A204.1 (cell line): ENCODE results near the gene POLRMT.
"Not testable (repeated sequence)": the region's sequence is repeated elsewhere in the genome, so short reads cannot be mapped to it uniquely, and the experiment has no call there.

ENCODE experiments used
- FAIRE-seq: peaks from 2 replicates; lab custom pipeline; 2012; peaks lifted over from hg19 to GRCh38; lab: Jason Lieb, UNC

POLRMT gene

GRCh38 chr19:647566-648284 is 14.4 kb upstream of the POLRMT start:
- no peak for FAIRE-seq

GRCh38 chr19:646779-647565 is 13.6 kb upstream of the POLRMT start:
- no peak for FAIRE-seq

GRCh38 chr19:645912-646778 is 12.8 kb upstream of the POLRMT start:
- no peak for FAIRE-seq

DNA sequence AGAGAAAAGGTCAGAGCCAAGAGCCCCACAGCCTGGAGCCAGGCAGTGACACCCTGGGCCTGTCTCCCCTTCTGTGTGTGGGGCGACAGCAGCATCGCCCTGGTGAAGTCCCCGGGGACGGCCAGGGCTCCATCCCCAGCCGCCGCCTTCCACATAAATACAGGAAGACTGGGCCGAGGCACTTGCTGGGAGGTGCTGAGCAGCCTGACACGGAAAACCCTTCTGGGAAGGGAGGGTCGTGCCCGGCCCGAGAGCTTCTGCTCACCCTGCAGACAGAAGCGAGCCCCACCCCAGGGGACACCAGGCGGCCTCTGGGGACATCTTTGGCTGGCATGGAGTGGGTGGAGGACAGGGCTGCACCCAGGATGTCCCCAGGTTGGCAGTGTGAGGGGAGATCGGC is 11.5 kb upstream of the POLRMT start:
- no peak for FAIRE-seq

DNA sequence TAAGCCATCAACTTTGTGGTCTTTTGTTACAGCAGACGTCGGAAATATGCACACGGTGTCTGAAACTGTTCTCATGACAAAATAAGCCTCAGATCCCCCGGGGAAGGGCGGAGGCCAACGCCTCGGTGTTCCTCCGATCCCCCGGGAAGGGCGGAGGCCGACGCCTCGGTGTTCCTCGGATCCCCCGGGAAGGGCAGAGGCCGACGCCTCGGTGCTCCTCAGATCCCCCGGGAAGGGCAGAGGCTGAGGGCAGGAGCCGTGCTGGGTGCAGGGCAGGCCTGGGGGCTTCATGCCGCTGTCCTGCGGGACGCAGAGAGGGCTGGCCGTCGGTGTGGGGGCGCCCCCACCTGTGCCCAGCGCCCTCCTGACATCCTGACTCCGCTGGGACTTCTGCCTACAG is 11.0 kb upstream of the POLRMT start:
- no peak for FAIRE-seq

DNA sequence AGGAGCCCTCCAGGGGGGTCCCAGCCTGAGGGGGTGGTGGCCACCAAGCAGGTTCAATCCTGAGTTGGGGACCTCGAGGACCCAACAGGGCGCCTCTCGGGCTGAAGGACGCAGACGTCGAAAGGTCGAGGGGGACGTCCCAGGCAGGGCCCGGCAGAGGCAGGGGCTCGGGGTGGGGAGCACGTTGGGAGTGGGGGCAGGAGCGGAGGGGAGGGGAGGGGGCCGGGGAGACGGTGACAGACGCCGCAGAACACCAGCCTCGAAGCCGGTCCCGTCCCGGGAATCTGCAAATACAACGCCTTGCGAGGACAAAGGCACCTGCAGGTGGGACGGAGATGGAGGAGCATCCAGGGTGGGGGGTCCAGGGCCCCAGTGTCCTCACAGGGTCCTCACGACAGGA is 10.4 kb upstream of the POLRMT start:
- FAIRE-seq: no peak

DNA sequence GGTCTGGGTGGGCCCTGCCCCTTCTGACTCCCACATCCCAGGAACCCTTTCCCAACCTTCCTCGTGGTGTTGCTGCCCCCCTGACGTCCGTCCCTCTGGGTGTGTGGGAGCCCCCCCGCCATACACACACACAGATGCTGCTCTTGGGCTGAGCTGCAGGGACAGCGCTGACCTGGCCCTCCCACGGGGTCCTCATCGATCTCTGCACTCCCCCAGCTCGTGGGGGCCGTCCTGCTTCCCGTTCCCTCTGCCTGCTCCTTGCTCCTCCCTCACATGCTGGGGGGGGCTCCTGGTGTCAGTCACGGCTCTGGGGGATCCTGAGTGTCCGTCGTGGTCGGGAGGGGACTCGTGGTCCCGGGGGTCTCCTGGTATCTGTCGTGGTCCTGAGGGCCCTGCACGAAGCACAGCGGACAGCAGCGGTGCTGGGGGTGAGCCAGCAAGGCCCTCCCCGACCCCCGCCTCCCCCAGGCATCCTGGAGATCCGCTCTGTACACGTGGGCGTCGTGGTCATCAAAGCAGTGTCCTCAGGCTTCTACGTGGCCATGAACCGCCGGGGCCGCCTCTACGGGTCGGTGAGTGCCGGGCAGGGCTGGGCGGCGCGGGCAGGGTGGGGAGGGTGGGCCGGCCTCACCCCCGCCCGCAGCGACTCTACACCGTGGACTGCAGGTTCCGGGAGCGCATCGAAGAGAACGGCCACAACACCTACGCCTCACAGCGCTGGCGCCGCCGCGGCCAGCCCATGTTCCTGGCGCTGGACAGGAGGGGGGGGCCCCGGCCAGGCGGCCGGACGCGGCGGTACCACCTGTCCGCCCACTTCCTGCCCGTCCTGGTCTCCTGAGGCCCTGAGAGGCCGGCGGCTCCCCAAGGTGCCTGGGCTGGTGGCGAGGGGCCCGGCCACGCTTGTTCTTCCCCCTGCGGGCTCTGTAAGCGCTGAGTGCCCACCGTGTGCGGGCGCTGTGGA is 9.7 kb upstream of the POLRMT start:
- no peak for FAIRE-seq

GRCh38 chr19:641702-642101 is 8.4 kb upstream of the POLRMT start:
- no peak for FAIRE-seq

- FAIRE-seq: no peak
Measured at GRCh38 chr19:640606-641189, 7.4 kb upstream of the POLRMT start.

DNA sequence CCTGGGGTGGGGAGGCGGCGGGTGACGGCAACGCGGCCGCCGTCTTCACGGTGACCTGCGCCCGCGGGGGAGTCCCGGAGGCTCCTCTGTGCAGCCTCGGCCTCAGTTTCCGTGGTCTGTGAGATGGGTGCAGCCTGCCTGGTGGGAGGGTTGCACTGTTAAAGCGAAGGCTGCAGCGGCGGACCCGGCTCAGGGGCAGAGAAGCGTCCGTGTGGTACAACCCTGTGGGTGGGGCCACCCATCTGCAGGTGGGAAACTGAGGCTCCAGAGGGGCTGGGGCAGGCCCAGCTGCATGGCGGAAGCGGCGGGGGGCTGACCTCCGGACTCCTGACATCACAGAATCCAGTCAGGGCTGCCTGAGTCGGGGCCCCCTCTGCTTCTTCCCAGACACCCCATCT is 6.8 kb upstream of the POLRMT start:
- FAIRE-seq: no peak

DNA sequence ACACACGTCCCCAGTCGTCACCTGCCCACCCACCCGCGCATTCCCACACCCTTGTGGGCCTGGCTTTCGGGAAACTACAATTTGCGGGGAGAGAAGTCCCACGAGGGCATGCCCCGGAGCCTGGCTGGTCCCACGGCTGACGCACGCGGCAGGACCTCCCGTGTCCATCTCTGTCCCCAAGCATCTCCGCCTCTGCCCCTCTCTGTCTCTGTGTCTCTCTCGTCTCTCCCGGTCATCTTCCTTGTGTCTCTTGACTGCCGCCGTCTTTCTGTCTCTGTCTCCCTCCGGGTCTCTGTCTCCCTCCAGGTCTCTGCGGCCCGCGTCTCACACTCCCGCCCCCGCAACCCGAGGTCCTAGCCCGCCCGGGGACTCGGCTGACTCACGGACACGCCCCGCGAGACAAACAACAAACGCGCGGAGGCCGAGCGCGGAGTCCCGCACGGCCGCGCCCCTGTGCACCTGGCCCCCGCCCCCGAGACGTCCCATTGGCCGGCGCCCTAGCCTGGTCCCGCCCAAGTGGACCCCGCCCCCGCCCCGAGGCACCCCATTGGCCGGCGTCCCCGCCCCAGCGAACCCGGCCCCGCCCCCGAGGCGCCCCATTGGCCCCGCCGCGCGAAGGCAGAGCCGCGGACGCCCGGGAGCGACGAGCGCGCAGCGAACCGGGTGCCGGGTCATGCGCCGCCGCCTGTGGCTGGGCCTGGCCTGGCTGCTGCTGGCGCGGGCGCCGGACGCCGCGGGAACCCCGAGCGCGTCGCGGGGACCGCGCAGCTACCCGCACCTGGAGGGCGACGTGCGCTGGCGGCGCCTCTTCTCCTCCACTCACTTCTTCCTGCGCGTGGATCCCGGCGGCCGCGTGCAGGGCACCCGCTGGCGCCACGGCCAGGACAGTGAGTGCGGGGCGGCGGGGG is 6.2 kb upstream of the POLRMT start, which contains the start of gene FGF22:
TSS of gene FGF22 (plus strand) at position 627 of the 908 bp plus-strand sequence. CDS start at position 674, 47 bp downstream.
- no peak for FAIRE-seq

DNA sequence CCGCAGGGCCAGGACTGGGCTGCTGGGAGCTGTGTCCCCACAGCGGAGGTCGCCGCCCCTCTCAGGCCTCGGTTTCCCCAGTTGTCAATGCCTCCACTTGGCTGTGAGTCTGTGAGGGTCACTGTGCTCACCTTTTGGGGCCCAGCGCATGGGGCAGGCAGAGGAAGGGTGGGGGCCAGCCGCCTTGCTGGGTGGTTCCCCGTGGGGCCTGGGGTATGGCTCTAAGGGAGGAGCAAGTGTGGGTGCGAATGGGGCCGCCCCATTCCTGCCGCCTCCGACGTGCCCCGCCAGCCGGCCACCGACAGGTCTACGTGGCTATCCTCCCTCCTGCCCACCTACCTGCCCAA is 5.5 kb upstream of the POLRMT start:
- FAIRE-seq: no peak

DNA sequence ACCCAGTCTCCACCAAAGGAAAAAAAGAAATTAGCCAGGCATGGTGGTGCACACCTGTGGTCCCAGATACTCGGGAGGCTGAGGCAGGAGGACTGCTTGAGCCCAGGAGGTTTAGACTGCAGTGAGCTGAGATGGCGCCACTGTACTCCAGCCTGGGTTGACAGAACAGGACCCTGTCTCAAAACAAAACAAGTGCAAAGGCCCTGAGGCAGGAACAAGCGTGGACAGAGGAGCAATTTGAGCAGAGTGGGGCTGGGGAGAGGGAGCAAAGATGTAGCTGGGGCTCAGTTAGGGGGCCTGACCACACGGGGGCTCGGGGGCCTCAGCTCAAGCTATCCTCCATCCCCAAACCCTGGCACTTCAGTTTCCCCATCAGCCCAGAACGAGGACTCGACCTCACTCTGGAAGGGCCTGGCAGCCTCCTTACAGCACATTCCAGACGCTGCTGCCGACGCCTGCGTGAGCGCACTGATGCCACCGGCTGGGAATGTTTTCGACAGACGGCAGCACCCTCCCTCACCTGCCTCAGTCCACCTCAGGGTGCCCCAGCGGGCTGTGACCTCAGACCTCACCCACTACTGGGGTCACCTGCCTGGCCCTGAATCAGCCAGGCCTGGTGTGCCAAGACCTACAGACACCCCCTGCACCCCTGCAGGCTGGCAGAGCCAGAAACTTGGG is 1.8 kb upstream of the POLRMT start:
- no peak for FAIRE-seq

DNA sequence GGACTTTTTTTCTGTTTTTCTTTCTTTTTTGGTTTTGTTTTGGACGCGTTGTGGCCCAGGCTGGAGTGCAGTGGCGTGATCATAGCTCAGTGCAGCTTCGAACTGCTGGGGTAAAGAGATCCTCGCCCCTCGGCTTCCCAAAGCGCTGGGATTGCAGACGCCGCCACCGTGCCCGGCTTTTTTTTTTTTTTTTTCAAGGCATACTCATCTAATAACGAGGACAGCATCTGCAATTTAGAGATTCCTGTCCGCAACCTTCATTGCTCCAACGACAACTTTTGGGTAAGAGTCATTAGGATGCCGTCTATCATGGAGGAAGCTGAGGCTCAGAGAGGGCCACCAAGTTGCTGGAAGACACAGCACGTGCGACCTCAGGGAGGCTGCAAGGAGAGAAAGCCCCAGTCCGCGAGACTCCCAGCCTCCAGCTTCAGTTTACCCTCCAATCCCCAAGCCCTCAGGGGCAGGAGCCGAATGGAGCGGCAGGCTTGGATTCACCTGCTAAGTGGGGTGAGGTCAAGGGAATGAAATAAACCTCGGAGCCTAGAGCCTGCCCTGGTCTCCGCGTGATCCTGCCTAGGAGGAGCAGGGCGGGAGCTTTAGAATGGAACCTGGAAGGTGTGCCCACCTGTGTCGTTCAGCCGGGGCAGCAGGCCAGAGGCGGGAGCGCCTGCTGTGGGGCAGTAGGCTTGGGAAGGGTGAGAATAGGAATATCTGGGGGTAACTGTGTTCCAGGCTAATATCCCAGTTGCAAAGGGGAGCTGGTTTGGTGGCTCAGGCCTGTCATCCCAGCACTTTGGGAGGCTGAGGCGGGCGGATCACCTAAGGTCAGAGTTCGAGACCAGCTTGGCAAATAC is 676 bp upstream of the POLRMT start:
- no peak for FAIRE-seq

DNA sequence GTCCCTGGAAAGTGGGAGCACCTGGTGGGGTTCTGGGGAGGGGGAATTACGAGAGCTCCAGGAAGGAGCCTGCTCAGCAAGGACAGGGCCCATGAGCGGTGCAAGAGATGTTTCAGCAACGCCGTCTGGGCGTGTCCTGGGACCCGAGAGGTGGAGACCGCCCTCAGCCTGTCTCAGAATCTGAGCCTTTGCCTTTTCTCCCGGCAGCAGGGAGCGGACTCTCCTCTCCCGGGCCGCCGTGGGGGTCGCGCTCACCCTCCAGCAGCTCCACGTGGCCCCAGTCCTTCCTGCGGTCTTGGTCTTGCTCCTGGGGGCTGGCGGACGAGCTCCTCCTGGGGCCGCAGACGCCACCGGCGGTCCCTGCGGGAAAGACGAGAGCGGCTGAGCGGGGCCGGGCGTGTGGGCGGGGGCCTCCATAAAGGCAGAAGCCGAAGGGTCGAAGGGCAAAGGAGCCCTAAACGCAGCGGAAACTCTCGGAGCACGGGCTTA is 714 bp downstream of the POLRMT start:
- no peak for FAIRE-seq

DNA sequence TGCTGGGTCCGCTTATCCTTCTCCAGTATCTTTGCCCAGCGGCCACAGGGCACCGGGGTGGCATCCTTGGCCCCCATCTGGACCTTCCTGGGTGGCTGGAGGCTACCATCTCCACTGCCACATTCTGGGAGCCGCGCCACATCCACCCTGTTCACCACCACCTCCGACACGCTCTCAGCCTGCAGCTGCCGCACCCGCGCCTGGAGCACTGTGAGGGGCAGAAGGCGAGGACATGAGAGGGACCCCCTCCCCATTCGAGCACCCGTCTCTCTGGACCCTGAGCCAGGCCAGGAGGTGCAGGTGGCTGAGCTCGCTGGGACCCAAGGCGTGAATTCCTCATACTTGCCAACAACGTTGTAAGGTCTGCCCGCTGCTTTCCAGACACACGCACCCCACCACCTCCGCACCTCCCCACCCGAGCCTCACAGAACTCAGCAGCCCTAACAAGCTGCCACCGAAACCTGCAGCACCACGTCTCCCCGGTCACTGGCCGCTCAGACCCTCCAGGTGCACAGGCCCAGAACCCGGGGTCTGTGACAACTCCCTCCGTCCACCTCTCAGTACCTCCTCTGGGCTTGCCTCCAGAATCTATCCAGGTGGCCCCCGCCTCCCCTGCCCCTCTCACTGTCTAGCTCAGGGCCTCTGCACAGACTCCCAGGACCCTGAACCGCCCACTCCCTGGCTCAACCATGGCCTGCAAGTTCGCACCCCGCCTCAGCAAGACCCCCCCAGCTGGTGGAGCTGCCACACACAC is 3.2 kb downstream of the POLRMT start:
- no peak for FAIRE-seq

GRCh38 chr19:629515-629914 is 3.8 kb downstream of the POLRMT start:
- not testable (repeated sequence) for FAIRE-seq

DNA sequence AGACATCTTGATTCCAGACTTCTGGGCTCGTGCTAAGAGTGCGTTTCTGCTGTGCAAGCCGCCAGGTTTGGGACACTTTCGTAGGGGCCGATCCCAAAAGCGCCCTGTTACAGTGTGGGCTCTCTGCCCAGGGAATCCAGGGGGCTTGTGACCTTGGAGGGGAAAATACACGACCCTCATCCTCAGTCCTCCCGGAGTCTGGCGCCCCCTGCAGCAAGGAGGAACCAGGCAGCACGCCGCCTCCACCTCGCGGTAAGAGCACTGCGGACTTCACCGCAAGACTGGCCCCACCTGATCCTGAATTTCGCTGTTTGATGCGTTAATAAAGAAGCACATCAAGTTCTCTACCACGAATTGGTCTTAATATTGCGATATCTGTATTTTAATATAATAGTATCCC is 5.2 kb downstream of the POLRMT start:
- FAIRE-seq: no peak
